Vagina (tissue), 2 donors: ENCODE results near the gene EBF3.

Experiments used
- CTCF ChIP-seq, 3 experiments: fragments of 450-650 bp in 2 of 3; fragments of 200-600 bp in 1 of 3; sonication (generic) in 1 of 3; IDR thresholded peaks; one replicate each; pipeline ENCODE4 v1.5.1; 2017 to 2019; ENCODE audit warnings: antibody characterized with exemption in 3 of 3, mild to moderate bottlenecking in 2 of 3, moderate library complexity in 2 of 3
- POLR2A ChIP-seq, 2 donors: fragments of 450-650 bp; IDR thresholded peaks; one replicate each; pipeline ENCODE4 v1.6.1; 2017; ENCODE audit warnings: antibody characterized with exemption in 2 of 2, mild to moderate bottlenecking in 2 of 2, moderate library complexity in 2 of 2

- no peak for TF ChIP-seq POLR2A (IDR thresholded peaks at IDR 0.05)
- TF ChIP-seq CTCF (IDR thresholded peaks at IDR 0.05), result peak in 2 of 3 experiments; percentile 5 to 19
Observed at GRCh38 chr10:129971381-129972144, 7.5 kb upstream of the EBF3 start.
